Measurements from ENCODE around the gene SGMS1.
"Not testable (repeated sequence)": the region's sequence is repeated elsewhere in the genome, so short reads cannot be mapped to it uniquely, and the experiment has no call there.

SGMS1 gene

DNA sequence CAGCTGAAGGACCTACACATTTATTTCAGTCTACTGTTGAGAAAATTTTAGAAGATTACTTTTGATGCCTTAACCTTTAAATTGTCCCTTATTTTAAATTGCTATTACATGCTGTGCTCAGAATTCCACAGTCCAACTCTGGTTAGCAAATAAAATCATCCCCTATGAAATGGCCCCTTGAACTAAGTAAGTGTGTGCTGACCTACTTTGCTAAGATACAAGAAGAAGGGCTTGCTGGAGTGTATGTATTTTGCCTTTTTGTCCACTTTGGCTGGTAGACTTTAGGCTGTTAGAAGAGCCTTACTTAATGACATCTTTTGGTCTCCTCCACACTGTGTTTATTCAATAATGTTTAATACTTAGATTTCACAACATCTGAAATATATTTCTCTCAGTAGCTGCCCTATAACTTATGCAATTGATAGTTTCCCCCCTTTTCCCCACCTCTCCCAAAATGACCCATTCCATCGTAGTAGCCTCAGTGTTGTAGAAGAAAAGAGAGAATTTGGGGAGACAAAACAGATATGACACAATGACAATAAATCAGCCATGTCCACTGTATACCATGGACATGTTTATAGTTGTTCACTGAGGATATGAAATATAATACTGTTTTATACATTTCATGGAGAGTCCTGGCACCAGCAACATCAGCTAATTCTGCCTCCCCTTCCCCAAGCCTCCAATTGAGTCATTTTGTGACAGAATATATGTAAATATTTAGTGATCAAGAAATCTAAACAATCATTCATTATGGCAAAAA is 264.6 kb downstream of the SGMS1 start:
- DNase-seq: no peak

DNA sequence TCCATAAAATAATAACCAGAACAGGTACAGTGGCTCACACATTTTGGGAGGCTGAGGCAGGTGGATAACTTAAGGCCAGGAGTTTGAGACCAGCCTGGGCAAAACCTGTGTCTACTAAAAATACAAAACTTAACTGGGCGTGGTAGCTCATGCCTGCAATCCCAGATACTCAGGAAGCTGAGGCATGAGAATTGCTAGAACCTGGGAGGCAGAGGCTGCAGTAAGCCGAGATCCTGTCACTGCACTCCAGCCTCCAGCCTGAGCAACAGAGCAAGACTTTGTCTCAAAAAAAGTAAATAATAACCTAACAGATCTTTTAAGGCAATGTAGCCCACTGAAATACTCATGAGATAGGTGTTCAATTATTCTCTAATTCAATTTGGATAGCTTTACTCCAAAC is 265.3 kb downstream of the SGMS1 start:
- no peak for DNase-seq

DNA sequence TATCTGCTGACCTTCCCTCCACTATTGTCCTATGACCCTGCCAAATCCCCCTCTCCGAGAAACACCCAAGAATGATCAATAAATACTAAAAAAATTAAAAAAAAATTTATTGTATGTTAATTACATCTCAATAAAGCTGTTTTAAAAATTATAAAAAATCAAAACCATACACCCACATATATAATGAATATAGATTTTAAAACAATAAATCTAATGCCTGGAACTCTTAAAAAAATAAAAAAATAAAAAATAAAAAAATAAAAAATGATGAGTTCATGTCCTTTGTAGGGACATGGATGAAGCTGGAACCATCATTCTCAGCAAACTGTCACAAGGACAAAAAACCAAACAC is 267.3 kb downstream of the SGMS1 start:
- not testable (repeated sequence) for DNase-seq

DNA sequence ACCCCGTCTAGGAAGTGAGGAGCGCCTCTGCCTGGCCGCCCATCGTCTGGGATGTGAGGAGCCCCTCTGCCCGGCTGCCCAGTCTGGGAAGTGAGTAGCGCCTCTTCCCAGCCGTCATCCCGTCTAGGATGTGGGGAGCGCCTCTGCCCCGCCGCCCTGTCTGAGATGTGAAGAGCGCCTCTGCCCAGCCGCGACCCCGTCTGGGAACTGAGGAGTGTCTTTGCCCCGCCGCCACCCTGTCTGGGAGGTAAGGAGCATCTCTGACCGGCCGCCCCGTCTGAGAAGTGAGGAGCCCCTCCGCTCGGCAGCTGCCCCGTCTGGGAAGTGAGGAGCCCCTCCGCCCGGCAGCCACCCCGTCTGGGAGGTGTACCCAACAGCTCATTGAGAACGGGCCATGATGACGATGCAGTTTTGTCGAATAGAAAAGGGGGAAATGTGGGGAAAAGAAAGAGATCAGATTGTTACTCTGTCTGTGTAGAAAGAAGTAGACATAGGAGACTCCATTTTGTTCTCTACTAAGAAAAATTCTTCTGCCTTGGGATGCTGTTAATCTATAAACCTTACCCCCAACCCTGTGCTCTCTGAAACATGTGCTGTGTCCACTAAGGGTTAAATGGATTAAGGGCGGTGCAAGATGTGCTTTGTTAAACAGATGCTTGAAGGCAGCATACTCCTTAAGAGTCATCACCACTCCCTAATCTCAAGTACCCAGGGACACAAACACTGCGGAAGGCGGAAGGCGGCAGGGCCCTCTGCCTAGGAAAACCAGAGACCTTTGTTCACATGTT is 267.9 kb downstream of the SGMS1 start:
- DNase-seq: not testable (repeated sequence)

DNA sequence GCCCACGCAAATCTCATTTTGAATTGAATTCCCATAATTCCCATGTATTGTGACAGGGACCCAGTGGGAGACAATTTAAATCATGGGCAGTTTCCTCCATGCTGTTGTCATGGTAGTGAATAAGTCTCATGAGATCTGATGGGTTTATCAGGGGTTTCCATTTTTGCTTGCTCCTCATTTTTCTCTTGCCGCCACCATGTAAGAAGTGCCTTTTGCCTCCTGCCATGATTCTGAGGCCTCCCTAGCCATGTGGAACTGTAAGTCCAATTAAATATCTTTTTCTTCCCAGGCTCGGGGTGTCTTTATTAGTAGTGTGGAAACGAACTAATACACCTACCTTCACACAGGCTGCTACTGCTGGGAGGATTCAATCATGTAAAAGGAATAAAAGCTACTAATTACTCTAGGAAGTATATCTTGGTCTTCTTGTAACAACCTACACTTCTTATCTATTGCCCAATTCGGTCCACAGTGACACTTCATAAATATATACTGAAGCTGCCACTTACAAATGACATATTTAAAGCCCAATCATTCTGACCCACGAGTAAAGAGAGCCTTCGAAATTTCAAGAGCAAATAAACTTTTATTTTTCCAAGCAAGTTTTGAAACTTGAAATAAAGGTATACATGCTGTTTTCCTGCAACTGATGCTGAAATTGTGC is 272.1 kb downstream of the SGMS1 start:
- DNase-seq: no peak

DNA sequence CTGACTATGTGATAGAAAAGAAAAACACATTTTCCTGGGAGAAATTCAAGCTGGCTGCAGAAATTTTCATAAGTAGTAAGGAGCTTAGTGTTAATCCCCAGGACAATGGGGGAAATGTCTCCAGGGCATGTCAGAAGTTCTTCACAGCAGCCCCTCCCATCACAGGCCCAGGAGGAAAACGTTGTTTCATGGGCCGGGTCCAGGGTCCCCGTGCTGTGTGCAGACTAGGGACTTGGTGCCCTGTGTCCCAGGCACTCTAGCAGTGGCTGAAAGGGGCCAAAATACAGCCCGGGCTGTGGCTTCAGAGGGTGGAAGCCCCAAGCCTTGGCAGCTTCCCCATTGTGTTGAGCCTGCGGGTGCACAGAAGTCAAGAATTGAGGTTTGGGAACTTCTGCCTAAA is 273.4 kb downstream of the SGMS1 start:
- DNase-seq: no peak

DNA sequence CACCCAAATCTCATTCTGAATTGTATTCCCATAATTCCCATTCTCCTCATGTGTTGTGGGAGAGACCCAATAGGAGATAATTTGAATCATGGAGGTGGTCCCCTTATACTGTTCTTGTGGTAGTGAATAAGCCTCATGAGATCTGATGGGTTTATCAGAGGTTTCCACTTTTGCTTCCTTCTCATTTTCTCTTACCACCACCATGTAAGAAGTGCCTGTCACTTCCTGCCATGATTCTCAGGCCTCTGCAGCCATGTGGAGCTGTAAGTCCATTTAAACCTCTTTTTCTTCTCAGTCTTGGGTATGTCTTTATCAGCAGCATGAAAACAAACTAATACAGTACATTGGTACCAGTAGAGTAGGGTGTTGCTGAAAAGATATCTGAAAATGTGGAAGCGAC is 274.2 kb downstream of the SGMS1 start:
- no peak for DNase-seq

DNA sequence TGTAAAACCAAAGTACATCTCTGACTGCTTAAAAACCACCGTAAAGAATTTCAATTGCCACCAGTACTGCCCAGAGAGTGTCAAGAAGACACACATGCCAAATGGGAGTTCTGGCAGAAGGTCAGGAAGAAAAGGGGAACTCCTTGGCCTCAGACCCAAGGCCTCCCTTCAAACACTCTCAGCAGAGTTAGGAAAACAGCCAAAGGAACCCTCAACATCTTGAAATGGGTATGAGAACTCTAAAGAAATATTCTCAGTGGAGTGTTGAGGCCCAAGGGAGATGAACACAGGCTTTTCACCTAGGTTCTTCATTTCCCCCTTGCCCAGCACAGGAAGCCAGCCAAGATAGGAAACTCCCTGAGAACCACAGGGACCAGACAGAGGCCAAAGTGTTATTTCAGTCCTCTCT is 276.4 kb downstream of the SGMS1 start:
- no peak for DNase-seq

DNA sequence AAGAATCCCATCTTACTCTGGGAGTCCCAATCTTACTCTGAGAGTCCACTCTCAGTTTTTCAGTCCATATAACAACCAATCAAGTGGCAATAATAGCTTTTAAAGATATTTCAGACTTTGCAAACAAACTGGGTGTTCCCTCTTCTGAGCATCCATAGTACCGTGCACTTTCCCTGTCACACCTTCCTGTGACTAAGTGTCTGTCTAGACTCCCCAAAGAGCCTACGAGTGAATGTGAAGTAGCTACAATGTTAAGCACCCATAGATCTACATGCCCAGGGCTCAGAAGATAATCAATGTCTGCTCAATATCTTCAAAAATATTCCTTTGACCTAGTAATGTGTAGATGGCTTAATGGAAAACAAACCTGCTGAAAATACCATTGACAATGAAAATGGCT is 276.8 kb downstream of the SGMS1 start:
- DNase-seq: no peak

DNA sequence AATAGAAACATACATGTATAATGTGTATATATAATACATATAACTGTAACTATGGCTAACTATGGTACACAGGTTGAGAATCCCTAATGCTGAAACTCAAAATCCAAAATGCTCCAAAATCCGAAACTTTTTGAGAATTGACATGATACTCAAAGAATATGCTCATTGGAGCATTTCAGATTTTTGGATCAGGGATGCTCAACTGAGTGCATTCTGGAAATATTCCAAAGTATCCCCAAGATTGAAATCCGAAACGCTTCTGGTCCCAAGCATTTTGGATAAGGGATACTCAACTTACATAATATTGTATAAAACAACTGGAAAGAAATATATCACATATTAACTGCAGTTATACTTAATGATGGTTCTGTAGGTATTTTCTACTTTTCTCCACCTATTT is 278.2 kb downstream of the SGMS1 start:
- DNase-seq: no peak

DNA sequence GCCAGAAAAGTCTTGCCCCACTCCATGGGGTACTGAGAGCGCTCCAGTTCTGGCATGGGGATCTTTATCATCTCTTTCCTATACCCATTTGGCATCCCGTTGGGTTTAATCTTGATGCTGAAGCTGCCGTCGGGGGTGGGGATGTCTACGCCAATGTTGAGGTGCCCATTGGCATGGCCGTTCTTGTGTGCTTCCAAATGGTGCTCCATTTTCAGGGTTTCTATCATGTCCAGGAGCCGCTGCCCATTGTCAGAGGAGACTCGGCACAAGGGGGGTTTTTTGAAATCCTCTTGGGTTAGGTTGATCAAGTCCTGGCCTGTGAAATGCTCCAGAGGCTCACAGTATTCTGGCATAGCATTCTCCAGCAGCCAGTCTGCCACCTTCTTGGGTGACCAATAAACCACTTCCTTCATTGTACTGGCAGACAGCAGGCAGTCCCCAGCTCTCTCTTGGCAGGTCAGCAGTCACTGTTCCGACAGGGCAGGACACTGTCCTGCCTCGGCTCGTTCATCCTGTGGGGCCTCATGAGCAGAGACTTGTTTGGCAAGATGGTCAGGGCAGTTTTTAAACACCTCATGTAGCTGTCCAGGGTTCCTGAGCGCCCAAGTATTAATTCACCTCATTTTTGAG is 279.9 kb downstream of the SGMS1 start:
- no peak for DNase-seq

DNA sequence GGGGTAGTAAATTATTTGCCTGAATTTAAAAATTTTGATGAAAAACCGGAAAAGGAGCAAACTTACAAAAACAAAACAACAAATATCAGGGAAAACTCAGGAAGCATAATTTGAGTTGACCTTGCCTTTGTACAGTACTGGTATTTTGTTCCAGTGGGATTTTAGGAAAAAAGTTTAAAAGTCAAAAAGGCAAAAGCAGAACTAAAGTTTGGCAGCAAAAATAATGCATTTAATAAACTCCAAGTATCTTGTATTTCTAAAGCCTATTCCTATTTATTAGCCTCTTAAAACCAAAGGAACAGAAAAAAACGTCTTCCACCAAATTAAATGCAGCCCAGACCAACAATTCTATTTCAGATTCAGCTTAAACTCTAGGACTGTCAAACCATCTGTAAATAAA is 281.8 kb downstream of the SGMS1 start:
- DNase-seq: no peak

DNA sequence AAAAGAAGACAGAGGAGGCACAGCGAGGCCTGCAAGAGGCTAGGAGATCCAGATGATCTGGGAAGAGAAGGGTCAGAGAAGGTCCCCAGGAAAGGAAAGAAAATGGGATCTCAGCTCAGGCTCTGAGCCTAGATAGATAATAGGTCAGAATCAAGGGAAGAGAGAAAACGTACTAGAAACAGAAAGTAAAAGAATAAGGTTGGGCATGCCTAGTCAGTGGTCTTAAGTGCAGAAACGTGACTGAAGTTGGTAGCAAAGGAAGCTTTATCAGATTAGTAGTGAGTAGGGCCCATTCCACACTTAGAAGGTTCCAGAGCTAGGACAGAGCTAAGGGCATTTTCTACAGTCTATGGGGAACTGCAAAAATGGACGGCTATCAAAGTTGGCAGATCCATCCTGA is 287.6 kb downstream of the SGMS1 start:
- no peak for DNase-seq

DNA sequence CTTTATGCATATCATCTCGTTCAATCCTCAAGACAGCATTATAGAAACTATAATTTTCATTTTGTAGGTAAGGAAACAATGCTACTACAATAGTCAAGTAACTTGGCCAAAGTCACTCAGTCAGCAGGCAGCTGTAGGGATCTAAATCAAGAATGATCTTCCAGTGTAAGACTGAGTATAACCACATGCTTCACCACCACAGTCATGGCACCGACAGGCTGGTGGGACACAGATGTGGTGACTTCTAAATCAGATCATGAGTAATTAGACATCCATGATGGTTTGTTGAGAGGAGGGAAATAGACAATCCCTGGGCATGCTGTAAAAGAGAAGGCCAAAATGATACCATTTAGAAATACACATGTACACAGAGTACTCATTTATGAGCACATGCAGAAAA is 288.4 kb downstream of the SGMS1 start:
- no peak for DNase-seq

DNA sequence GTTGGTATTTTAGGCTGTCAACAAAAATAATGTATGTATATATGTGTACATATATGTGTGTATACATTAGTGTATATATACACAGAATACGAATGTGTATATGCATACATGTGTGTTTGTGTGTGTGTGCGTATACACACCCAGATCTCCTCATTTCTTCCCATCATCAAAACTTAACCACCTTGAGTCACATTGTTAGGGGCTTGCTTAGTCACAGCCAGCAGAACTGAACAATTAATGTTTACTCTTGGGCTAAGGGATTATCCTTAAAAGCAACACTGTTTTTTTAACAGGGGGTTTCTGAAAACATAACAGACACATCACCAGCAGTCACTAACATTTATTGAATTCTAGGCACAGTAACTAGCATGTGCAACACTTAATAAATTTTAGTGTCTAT is 289.5 kb downstream of the SGMS1 start:
- DNase-seq: no peak

DNA sequence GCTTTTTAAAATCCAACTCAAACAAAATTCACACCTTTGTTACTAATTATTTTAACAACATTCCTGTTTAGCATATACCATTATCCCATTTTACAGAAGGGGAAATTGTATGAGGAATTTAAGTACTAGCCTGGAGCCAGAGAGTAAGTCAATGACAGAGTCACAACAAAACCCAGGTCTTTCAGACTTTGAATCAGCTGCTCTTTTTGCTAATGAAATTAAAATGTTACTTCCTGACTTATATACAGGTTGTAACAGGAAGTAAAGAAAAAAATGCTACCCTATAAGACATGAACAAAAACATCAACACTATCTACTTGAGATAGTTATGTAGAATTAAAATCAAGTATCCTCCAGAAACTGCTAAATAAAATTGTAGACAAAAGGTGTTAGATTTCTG is 289.9 kb downstream of the SGMS1 start:
- DNase-seq: no peak

DNA sequence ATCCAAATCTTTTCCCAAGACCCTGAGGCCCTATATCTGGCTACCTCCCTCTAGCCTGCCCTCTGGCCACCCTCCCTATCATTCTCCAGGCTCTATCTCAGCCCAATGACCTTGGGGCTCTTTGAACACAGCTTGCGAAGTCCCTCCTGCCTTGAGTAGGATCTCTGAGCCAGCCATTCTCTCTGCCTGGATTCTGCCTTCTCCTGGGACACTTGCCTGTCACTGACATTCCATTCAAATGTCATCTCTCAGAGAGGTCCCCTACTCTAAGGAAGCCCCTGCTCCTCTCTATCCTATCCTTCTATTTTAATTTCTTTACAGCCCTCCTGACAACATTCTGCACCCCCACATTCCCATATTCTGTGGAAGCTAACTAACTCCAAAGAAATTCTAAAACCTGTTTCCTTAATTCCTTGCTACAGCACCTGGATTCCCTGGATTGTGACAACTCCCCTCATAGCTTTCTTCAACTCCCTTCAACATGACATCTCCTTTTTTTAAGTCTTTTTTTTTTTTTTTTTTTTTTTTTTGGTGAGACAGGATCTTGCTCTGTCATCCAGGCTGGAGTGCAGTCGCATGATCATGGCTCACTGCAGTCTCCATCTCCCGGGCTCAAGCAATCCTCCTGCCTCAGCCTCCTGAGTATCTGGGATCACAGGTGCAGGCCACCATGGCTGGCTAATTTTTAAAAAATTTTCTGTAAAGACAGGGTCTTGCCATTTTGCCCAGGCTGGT is 291.5 kb downstream of the SGMS1 start:
- DNase-seq: no peak

DNA sequence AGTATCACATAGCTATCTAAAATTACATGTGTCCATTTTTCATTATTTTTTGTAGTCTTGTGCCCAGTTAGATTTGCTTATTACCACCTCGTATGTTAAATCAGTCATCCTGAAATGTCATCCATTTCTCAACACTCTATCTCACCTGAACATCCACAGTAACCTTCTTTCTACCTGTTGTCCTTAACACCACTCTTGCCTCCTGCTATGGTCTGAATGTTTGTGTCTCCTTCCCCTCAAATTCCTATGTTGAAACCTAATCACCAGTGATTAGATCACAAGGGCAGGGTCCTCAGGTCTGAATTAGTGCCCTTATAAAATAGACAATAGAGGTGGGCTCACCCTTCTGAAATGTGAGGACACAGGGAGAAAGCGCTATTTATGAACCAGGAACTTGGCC is 292.3 kb downstream of the SGMS1 start:
- no peak for DNase-seq

DNA sequence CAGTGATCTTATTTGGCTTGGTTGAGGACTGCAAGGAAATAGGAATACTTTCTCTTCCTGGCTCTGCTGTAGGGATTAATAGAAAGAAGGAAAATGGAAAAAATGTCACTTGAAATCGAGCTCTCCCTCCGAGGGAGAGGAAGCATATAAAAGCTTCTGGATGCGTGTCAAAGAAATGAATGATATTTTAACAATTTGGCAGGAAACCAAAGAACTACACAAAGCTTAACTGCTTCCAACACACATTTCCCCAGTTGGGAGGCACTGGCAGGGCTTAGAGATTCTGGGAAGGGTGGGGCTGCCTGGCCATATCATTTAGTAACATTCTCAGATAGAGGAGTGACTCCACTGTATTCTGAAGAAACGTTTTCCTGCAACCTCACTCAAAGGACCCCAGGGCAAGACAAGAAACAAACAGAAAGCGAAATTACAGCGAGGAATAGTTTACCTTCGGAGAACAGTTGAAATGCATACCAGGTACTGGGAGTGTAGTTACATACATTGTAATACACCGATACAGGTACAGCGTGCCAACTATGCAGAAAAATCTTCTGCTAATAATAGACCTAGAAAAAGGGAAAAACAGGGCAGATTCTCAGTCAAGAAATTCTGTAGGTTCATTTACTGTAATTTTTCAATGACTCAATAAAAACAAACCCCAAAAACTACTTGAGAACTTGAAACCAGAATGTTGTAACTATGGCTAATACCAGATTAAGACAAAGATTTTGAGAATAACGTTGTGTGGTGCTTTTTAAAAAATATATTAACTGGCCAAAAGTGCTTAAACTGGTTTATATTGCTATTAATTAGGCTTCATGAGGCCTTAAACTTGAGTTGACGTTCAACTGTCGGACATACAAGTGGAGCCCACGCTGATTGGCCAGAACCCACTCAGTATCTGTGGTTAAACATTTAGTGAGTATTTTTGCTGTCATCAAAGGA is 296.7 kb downstream of the SGMS1 start:
- no peak for DNase-seq

DNA sequence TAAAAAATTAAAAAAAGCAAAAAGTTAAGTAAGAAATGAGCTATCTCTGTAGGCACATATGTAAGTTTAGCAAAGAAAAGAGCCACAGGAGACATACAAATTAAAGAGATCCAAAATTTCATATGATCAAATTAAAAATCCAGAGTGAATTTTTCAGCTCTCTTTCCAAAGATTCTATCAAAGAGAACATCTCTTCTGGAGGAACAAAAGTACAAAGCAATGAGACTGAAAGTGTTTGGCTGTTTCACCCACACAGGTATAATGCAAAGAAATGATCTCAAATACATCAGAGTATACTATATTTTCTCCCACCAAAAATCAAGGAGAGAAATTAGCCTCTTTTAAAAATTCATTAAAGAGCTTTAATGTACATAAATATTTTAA is 297.6 kb downstream of the SGMS1 start:
- DNase-seq: no peak

DNA sequence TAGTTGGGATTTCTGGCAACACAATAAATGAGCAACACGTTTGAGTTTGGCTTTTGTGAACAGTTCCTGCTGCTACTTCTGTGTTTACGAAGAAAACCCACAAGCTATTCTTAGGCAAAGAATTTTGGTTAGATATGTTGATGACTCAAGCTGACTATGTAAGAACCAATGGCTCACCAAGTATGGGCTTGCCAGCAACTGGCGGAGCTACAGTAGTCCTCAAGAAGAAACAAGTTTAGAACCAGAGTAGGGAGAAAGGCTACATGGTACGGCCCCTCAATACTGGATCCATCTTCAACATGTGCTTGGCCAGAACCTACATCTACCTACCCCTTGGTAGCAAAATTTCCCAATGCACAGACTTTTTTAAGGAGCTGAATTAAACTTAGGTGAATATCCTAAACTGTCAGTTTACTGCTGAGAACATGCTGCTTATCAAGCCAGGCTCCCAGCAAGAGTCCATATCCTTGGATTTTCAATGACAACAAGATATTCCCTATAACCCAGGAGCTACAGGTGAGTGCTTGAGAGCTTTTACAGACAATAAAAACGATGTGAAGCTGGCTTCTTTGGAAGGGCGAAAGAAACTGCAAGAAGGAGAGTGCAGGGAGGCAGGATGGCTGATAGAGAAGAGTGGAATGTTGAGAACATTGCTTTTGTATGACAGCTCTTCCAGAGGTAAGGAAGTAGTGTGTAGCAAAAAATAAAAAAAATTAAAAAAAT is 298.1 kb downstream of the SGMS1 start:
- DNase-seq: no peak
